ENCODE results near the gene ZFP36L1.

DNA sequence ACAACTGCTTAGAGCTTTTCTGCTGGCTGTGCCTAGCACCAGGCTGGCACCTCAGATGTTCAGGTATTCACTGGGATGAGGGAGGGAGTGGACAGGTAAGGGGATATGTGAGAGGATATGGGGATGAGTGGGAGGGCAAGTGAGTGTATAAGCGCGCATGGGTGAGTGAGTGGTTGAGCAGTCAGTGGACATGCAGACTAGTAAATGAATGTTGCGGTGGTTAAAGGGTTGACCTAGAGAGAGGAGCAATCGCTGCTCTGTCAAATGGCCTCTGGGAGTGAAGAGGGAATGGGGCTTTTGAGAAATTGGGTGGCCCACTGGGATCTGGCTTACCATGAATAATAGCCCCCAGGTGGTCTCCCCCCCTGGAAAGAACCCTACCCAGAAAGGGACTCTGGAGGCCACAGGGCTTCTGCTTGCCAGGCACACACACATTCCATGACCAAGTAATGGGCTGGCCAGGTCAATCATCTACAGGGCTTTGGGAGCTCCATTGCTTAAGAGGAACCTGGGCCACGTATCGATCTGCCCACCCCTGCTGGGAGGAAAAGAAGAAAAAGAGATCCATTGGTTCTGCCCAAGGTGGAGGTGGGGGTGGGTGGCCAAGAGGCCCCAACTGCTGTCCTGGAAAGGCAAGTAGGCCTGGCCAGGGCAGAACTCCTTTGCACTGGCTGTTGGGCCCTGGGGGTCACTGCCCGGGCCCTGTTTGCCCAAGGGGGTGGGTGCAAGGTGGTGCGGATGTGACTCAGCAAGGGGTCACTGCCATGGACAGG, 30.8 kb upstream of the ZFP36L1 start:
- no peak for TF ChIP-seq GABPA (IDR thresholded peaks at IDR 0.05; ENCODE audit: low read depth)
- TF ChIP-seq EP300 (IDR thresholded peaks at IDR 0.05; ENCODE audit: borderline replicate concordance in 1 of 2, control insufficient read depth in 1 of 2, low read depth in 2 of 2, low read length in 2 of 2) = no peak
- TF ChIP-seq, protein P1, sequence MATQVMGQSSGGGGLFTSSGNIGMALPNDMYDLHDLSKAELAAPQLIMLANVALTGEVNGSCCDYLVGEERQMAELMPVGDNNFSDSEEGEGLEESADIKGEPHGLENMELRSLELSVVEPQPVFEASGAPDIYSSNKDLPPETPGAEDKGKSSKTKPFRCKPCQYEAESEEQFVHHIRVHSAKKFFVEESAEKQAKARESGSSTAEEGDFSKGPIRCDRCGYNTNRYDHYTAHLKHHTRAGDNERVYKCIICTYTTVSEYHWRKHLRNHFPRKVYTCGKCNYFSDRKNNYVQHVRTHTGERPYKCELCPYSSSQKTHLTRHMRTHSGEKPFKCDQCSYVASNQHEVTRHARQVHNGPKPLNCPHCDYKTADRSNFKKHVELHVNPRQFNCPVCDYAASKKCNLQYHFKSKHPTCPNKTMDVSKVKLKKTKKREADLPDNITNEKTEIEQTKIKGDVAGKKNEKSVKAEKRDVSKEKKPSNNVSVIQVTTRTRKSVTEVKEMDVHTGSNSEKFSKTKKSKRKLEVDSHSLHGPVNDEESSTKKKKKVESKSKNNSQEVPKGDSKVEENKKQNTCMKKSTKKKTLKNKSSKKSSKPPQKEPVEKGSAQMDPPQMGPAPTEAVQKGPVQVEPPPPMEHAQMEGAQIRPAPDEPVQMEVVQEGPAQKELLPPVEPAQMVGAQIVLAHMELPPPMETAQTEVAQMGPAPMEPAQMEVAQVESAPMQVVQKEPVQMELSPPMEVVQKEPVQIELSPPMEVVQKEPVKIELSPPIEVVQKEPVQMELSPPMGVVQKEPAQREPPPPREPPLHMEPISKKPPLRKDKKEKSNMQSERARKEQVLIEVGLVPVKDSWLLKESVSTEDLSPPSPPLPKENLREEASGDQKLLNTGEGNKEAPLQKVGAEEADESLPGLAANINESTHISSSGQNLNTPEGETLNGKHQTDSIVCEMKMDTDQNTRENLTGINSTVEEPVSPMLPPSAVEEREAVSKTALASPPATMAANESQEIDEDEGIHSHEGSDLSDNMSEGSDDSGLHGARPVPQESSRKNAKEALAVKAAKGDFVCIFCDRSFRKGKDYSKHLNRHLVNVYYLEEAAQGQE (IDR thresholded peaks at IDR 0.05; ENCODE audit: low read depth, low read length) = no peak
- TF ChIP-seq, protein P2, sequence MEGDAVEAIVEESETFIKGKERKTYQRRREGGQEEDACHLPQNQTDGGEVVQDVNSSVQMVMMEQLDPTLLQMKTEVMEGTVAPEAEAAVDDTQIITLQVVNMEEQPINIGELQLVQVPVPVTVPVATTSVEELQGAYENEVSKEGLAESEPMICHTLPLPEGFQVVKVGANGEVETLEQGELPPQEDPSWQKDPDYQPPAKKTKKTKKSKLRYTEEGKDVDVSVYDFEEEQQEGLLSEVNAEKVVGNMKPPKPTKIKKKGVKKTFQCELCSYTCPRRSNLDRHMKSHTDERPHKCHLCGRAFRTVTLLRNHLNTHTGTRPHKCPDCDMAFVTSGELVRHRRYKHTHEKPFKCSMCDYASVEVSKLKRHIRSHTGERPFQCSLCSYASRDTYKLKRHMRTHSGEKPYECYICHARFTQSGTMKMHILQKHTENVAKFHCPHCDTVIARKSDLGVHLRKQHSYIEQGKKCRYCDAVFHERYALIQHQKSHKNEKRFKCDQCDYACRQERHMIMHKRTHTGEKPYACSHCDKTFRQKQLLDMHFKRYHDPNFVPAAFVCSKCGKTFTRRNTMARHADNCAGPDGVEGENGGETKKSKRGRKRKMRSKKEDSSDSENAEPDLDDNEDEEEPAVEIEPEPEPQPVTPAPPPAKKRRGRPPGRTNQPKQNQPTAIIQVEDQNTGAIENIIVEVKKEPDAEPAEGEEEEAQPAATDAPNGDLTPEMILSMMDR (IDR thresholded peaks at IDR 0.05 in 2 of 3, conservative IDR thresholded peaks at IDR 0.05 in 1 of 3; ENCODE audit: control insufficient read depth in 2 of 3, extremely low read depth in 1 of 3, insufficient read depth in 1 of 3, low read depth in 3 of 3, low read length in 3 of 3) = no peak
- TF ChIP-seq POLR2AphosphoS2 (IDR thresholded peaks at IDR 0.05; ENCODE audit: low read depth, low read length) = no peak
- TF ChIP-seq, protein P3, sequence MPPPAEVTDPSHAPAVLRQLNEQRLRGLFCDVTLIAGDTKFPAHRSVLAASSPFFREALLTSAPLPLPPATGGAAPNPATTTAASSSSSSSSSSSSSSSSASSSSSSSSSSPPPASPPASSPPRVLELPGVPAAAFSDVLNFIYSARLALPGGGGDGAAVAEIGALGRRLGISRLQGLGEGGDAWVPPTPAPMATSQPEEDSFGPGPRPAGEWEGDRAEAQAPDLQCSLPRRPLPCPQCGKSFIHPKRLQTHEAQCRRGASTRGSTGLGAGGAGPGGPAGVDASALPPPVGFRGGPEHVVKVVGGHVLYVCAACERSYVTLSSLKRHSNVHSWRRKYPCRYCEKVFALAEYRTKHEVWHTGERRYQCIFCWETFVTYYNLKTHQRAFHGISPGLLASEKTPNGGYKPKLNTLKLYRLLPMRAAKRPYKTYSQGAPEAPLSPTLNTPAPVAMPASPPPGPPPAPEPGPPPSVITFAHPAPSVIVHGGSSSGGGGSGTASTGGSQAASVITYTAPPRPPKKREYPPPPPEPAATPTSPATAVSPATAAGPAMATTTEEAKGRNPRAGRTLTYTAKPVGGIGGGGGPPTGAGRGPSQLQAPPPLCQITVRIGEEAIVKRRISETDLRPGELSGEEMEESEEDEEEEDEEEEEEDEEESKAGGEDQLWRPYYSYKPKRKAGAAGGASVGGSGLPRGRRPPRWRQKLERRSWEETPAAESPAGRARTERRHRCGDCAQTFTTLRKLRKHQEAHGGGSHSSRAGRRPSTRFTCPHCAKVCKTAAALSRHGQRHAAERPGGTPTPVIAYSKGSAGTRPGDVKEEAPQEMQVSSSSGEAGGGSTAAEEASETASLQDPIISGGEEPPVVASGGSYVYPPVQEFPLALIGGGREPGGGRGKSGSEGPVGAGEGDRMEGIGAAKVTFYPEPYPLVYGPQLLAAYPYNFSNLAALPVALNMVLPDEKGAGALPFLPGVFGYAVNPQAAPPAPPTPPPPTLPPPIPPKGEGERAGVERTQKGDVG (CRISPR knock-in tag; IDR thresholded peaks at IDR 0.05) = no peak
- TF ChIP-seq, protein P4, sequence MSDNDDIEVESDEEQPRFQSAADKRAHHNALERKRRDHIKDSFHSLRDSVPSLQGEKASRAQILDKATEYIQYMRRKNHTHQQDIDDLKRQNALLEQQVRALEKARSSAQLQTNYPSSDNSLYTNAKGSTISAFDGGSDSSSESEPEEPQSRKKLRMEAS (IDR thresholded peaks at IDR 0.05; ENCODE audit: low read depth, low read length) = no peak
- no peak for TF ChIP-seq EZH2 (IDR thresholded peaks at IDR 0.05; ENCODE audit: borderline replicate concordance, control insufficient read depth, low read depth, low read length)
- TF ChIP-seq ZNF217 (IDR thresholded peaks at IDR 0.05) = no peak
- no peak for TF ChIP-seq YBX1 (IDR thresholded peaks at IDR 0.05)
- no peak for TF ChIP-seq POLR2A (IDR thresholded peaks at IDR 0.05; ENCODE audit: low read depth, low read length)
- TF ChIP-seq CHD1 (IDR thresholded peaks at IDR 0.05; ENCODE audit: low read depth, low read length) = no peak
- TF ChIP-seq NFIC (IDR thresholded peaks at IDR 0.05; ENCODE audit: low read depth, low read length) = no peak
- no peak for TF ChIP-seq CBX5 (IDR thresholded peaks at IDR 0.05; ENCODE audit: low read depth)

Measured in GM12878 (cell line).